KBM-7 (cell line): ENCODE measurements around the gene THBS2.
"Not testable (repeated sequence)": the region's sequence is repeated elsewhere in the genome, so short reads cannot be mapped to it uniquely, and the experiment has no call there.

Experiments used
- DNase-seq: peaks from one replicate; pipeline ENCODE4 v3.0.0-alpha.2; 2015
- in situ Hi-C: fragments of 300-500 bp; cut with MboI; formaldehyde crosslinking; loops from 2 replicates; pipeline ENCODE4 v1.14.3; 2020; ENCODE audit warnings: low sequenced_read_pairs, low pct_unique_long_range_greater_than_20kb, mixed read lengths

THBS2 gene

DNA sequence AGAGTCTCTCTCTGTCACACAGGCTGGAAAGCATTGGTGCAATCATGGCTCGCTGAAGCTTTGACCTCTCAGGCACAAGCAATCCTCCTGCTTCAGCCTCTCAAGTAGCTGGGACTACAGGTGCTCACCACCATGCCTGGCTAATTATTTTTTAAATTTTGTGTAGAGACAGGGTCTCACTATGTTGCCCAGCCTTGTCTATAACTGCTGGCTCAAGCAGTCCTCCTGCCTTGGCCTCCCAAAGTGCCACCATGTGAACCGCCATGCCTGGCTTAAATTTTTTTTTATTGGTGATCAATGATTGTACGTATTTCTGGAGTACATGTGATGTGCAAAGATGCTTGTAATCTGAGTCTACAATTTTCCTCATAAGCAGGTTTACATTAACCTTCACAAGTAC is 54.8 kb downstream of the THBS2 start:
- in situ Hi-C loops: no loop called here
- no peak for DNase-seq

- DNase-seq, in situ Hi-C loops: not testable (repeated sequence)
These were observed 55.7 kb downstream of the THBS2 start for GRCh38 chr6:169197929-169198328.

DNA sequence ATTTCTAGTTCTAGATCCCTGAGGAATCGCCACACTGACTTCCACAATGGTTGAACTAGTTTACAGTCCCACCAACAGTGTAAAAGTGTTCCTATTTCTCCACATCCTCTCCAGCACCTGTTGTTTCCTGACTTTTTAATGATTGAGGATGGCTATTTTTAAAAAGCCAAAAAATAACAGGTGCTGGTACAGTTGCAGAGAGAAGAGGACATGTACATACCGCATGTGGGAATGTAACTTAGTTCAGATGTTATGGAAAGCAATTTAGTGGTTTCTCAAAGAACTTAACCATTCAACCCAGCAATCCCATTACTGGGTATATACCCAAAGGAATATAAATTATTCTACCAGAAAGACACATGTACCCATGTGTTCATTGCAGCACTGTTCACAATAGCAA is 57.4 kb downstream of the THBS2 start:
- in situ Hi-C loops: not testable (repeated sequence)

DNA sequence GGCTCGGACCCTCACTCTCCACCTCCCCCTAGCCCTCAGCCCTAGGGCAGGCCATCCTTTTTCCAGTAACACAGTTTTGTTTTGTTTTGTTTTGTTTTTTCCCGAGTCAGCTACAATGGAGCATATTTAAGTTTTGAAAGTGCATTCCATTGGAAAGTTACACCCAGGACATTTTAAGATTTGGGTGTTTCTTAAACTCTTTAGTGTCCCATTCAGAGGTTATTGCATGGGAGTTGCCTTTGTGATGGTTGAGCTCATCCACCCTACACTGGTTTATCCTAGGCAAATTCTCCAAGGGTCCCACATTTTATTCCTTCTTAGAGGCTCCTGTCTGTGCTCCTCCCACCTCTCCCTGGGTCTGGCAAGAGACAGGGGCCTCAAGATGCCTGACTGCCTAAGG is 58.9 kb downstream of the THBS2 start:
- in situ Hi-C loops: no loop called here
- no peak for DNase-seq

More for the DNA sequence above, 57.4 kb downstream of the THBS2 start:
- not testable (repeated sequence) for DNase-seq

DNA sequence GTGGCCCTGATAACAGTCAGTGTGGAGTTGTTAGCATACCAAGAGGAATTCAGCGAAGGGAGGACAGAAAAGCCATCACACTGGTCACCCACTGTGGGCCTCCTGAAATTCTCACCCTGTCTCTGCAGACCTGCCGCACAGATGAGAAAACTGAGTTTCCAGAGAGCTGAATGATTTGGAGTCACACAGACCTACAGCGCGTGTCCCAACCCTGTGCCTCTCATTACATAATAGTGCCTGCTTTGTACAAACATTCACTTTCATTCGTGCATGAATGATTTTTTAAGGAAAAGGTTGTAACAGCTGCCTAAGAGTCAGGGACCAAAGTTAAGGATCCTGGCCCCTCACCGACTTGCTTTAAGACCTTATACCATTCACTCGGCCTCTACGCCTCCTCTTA is 62.7 kb downstream of the THBS2 start:
- in situ Hi-C loops: no loop called here
- no peak for DNase-seq

DNA sequence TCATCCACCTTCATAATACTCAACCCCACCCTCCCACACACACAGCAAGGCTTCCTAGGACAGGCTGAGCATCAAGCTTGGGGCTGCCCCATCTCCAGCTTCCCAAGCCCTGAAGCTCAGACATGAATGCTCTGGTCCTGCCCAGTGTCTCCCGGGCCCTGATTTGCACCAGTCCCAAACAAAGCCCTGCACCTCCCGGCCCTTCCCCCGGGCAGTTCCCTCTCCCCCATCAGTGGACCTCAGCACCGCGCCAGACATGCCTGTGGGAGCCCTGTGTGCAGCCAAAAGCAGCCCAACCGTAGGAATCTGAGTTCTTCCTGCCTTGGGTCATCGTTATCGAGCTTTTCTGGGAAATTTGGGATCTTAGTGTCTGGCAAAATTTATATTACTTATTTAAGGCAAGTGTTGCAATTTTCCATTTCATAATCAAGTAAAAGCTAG is 63.5 kb downstream of the THBS2 start:
- in situ Hi-C loops: no loop called here
- DNase-seq: no peak

- in situ Hi-C loops: no loop called here
- DNase-seq: no peak
These were observed 64.0 kb downstream of the THBS2 start for GRCh38 chr6:169189686-169190085.

DNA sequence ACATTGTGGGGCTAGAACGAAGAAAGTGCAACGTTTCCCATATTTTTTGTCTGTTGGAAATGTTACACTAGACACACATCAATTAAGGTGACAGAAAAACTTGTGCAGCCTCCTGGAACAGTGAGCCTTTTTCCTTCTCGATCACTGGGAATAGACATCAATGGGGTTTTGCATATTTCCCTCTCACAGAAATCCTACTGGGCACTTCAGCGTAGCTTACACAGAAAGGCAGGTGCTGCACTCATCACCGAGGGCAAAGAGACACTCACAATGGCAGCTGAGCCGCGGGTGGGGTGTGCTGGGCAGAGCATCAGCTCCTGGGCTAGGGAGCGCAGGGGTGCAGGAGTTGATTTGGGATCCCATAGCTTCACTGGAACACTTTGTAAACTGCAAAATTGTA is 64.5 kb downstream of the THBS2 start:
- in situ Hi-C loops: no loop called here
- DNase-seq: no peak

GRCh38 chr6:169188475-169188874 is 65.2 kb downstream of the THBS2 start:
- in situ Hi-C loops: no loop called here
- DNase-seq: no peak

GRCh38 chr6:169188051-169188470 is 65.6 kb downstream of the THBS2 start:
- in situ Hi-C loops: no loop called here
- DNase-seq: no peak

DNA sequence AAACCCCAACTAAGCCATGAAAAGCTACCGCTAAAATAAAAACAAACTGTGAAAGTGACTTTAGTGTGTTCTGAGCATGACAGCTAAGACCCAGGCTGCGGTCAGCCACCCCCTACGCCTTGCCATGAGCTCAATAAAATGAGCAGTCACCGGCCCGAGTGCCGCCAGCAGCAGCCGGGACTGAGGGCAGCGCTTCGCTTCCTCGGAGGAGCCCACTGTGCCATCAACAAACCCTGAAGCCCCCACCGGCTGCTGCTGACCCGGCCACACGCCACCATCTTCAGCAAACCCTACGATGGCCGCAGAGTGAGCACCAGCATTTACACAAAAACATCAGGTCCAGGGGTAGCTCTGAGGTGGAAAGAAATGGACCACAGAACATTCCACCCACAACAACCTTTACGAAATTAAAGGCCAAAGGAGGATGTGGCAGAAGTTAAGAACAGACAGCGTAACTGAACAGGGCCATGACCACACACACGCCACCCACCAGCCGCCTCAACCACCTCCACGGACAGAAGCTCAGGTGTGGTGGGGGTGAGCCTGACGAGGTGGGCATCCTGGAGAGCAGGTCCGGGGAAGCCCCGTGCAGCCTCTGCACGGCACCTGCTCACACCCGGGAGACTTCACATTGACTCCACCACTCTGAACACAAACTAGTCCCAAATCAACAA is 67.0 kb downstream of the THBS2 start:
- in situ Hi-C loops: no loop called here

GRCh38 chr6:169185692-169186485 is 67.8 kb downstream of the THBS2 start:
- DNase-seq: no peak
- in situ Hi-C loops: no loop called here

More for the DNA sequence above, 67.0 kb downstream of the THBS2 start:
- DNase-seq: no peak

DNA sequence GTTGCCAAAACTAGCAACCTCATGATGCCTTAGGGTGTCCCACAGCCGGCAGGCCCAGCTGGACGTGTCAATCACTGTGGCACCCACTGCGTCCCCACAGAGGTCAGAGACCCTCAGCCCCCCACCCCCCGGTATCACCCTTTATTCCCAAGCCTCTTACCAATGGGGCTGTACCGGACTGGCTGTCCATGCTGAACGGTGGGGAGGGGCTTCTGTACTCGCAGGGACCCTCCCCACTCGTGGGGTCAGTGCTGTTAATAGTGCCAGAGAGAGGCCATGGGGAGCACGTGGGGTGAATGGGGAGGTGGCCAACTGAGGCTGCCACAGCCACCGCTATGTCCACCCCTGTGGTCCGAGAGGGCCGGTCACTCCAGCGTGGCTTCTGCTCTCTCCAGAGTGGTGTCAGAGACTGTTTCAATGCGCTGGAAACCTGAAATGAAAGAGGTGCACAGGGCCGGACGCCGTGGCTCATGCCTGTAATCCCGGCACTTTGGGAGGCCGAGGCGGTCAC is 68.6 kb downstream of the THBS2 start:
- in situ Hi-C loops: no loop called here

GRCh38 chr6:169184419-169184818 is 69.2 kb downstream of the THBS2 start:
- in situ Hi-C loops: no loop called here
- no peak for DNase-seq

More for the DNA sequence above, 68.6 kb downstream of the THBS2 start:
- no peak for DNase-seq

- in situ Hi-C loops: no loop called here
- no peak for DNase-seq
These were observed 70.4 kb downstream of the THBS2 start for GRCh38 chr6:169183233-169183632.

GRCh38 chr6:169179831-169180230 is 73.8 kb downstream of the THBS2 start:
- in situ Hi-C loops, DNase-seq: not testable (repeated sequence)

- in situ Hi-C loops: no loop called here
These were observed 76.0 kb downstream of the THBS2 start for GRCh38 chr6:169177516-169178166.

GRCh38 chr6:169176361-169176991 is 77.2 kb downstream of the THBS2 start:
- no peak for DNase-seq
- in situ Hi-C loops: no loop called here

More at GRCh38 chr6:169177516-169178166, 76.0 kb downstream of the THBS2 start:
- DNase-seq: no peak

- no peak for DNase-seq
- in situ Hi-C loops: no loop called here
These were observed 78.2 kb downstream of the THBS2 start for GRCh38 chr6:169175360-169175887.
